ENCODE data around the gene HEATR1.
"Not testable (repeated sequence)": the region's sequence is repeated elsewhere in the genome, so short reads cannot be mapped to it uniquely, and the experiment has no call there.

The HEATR1 gene

GRCh38 chr1:236590553-236591150 is 13.7 kb downstream of the HEATR1 start:
- DNase-seq, result no peak

DNA sequence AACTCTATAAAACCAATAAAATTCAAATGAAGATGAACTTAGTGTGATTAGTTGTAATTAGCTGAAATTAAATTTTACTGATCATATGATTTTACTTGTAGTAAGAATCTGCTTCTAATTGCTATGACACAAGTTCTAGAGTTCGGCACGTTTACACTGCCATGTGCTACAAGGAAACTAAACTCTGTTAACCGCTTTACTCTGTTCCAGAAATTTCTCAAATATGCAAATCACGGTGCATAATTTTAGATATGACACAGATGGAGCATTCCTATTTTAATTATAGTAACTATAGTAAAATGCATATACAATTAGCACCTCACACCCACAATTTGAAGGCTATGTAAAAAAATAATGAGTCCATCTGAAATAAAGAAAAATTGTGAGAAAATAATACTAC is 14.8 kb downstream of the HEATR1 start:
- no peak for DNase-seq

DNA sequence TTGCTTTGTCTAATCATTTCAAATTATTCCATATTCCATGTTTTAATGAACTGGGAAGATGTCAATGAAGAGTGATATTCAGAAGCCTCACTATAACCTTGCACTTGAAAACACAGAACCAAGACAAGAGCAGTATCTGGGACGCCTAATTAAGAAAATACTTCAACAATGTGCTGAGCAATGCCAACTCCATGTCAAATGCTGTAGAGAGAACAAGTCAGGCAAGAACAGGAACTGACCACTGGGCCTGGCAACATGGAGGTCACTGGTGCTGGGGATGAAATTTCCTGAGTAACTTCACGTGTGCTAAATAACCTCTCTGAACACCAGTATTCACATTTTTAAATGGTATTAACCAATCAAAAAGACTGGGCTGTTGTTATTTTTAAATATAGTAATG is 22.8 kb downstream of the HEATR1 start:
- no peak for DNase-seq

DNA sequence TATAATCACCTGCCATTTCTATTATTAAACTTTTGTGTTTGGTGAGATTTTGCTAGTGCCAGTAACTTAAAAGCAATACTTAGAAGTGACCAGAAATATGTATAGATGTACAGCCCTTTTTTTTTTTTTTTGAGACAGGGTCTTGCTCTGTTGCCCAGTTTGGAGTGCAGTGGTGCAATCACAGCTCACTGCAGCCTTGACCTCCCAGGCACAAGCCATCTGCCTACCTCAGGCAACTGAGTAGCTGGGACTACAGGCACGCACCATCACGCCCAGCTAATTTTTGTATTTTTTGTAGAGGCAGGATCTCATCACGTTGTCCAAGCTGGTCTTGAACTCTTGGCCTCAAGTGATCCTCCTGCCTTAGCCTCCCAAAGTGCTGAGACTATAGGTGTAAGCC is 23.9 kb downstream of the HEATR1 start:
- not testable (repeated sequence) for DNase-seq

DNA sequence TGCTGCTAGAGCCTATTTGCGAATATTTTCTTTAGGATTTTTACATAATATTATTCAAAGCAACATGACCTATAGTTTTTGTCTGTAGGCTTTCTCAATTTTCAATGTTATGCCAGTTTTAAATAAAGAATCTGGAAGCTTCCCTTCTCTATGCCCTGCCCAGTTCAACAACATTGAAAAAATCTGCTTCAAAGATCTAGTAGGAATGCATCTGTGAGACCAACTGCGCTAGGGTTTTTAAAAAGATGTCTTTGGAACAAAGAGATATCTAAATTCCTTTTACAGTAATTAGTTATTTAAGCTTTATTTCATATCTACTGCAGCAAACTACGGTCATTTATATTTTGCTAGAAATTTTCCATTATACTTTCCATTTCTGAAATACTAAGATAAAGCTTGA is 25.7 kb downstream of the HEATR1 start:
- DNase-seq, result no peak

DNA sequence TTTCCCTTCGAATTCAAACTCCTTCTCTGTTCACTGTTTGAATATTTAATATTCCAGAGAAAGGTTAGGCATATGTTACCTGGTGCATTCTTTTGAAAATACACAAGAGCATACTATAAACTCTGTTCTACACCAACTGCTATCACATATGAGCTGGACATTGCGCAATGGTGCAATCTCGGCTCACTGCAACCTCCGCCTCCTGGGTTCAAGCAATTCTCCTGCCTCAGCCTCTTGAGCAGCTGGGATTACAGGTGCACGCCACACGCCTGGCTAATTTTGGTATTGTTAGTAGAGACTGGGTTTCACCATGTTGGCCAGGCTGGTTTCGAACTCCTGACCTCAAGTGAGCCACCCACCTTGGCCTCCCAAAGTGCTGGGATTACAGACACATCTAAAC is 27.3 kb downstream of the HEATR1 start:
- DNase-seq, result not testable (repeated sequence)

GRCh38 chr1:236576004-236576403 is 28.3 kb downstream of the HEATR1 start:
- DNase-seq, result no peak

- DNase-seq, result no peak
Observed at GRCh38 chr1:236575523-236575922, 28.8 kb downstream of the HEATR1 start.

DNA sequence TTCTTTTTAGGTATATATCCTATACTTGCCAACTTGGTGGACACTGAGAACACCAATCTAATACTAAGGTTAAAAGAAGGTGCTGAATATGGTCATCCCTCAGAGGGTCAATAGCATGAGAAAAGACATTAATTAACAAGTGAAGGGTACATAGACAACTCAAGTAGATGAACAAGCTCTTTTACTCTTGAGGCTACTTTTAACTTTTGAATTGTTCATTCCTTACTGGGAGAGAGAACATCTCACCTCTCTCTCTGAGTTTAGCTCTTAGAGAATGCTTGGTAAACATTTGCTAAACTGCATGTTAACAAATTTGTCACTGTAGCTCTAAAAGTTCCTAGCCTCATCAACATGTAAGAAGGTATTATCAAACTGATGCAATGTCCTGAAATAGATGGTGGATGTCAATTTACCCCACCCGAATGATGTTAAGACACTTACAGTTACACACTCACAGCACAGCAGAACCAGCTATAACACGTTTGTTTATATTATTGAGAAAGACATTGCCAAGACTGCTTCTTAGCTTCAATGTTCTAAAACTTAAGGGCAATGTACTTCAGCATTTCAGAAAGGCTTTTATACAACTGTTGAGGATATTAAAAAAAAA is 35.9 kb downstream of the HEATR1 start:
- DNase-seq, result no peak

DNA sequence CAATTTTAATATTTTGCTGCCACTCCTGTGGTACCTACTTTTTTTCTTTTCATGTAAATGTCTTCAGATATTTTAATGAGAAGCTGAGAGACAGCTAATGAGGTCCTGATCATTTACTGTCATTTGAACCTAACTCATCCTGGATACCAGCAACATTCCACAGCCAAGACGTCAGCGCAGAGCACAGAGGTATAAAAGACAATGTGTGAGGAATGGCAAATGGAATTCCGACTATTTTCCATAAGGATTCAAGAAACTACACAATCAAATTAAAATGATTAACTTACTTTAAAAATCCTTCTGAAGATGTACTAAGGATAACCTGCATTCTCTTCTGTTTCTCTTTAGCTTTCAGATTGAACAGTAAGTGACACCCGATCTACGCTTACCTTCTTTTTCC is 38.8 kb downstream of the HEATR1 start:
- no peak for DNase-seq

DNA sequence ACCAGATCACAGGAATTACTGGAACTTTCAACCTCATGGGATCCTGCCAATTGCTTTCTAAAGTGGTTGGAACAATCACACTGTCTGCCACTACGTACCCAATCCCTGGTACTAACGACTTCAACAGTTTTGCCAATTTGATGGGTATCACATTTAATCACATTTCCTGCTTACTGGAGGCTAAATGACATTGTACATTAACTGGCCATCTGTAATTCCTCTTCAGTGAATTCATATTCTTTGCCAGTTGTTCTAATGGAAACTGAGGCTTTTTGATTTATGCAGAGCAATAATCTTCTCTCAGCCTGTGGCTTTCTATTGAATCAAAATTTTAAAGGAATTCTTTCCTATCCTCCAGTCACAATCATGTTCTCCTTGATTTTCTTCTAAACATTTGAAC is 42.3 kb downstream of the HEATR1 start:
- no peak for DNase-seq

DNA sequence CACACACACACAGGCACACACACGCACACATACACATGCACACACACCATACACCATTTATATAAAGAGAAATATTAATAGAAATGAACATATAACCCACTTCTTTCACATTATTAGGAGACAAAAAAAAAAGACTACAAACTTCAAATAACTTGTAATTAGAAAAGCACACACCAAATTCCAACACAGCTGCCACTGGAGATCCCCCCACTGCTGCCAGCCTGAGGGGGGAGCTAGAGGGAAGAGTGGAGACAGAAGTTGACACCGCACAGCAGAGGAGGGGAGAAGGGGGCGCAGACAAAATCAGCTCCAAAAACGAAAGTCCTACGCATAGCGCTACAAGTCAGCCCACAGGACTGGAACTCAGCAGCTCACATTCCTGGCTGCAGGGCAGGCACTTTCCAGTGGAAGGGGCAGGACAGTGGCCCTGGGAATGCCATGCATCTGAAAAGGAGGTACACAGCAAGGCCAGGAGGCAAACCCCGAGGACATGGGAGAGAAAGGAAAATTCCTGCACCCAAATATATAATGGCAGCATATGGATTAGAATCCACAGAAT is 44.0 kb downstream of the HEATR1 start:
- no peak for DNase-seq

DNA sequence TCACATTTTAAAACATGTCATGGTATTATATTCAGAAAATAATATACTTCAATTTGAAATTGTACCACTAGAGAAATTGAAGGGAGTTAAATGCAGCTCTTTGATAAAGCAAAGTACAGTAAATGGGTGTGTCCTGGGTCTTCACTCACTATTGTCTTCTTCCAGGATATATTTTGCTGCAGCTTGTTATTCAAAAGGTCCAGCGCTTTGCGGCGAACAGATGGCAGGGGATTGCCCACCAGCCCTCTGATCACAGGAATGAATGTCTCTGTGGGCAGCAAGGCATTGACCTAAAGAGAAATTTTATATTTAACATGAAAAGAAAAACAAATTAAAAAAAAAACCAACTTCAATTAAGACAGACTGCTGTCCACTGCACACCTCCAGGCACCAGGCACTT is 45.5 kb downstream of the HEATR1 start:
- no peak for DNase-seq

- DNase-seq, result no peak
Observed at GRCh38 chr1:236558081-236558480, 46.2 kb downstream of the HEATR1 start.

- no peak for DNase-seq
Observed at GRCh38 chr1:236556606-236557005, 47.7 kb downstream of the HEATR1 start.

GRCh38 chr1:236553370-236553769 is 50.9 kb downstream of the HEATR1 start:
- no peak for DNase-seq

- DNase-seq, result no peak
Observed at GRCh38 chr1:236552901-236553300, 51.4 kb downstream of the HEATR1 start.

GRCh38 chr1:236552096-236552495 is 52.2 kb downstream of the HEATR1 start:
- DNase-seq, result no peak

- no peak for DNase-seq
Observed at GRCh38 chr1:236550961-236551851, 53.1 kb downstream of the HEATR1 start.

DNA sequence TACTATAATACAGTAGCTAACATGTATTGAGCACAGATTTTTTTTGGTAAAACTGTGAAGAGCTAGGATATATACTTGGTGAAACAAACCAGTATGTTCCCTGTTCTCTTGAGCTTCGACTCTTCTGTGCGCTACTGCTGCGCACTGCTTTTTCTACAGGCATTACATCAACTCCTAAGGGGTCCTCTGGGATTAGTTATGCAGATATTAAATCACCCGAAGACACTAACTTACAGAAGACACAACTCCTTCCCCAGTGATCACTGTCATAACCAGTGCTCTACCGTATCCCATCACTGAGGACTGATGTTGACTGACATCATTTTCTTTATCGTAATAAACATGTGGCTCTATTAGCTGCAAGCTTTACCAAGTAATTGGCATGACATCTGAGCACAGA is 55.9 kb downstream of the HEATR1 start:
- DNase-seq, result no peak

DNA sequence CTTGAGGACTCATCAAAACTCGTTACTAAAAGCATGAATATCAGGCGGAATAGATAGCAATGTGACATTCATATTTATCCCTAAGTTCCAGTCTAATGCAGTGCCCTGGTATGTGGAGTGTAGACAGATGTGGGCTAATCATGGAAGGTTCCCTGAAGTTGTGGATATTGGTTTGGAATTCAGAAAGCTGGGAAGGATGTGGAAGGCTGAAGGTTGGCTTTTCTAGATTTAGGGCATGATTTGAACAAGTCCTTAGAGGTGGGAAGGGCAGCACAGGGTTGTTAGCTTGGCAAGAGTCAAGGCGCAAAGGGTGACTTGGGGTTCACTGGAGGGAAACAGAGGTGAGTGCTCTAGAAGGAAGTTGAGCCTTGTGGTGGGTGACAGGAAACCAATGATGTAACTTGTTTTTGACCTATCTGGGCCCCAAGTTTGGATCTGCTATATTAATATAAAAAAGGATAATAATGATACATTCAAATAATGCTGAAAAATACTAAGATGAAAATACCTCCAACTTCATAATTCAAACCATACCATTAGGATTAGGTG is 58.6 kb downstream of the HEATR1 start:
- DNase-seq, result no peak

- DNase-seq, result no peak
Observed at GRCh38 chr1:236543065-236543669, 61.1 kb downstream of the HEATR1 start.

GRCh38 chr1:236541710-236542109 is 62.6 kb downstream of the HEATR1 start:
- no peak for DNase-seq

All from activated CD4-positive, alpha-beta T cell treated with anti-CD3 and anti-CD28 coated beads, Interleukin-2, amount 50 U/mL, for 1 hour (primary cell).